H9 (cell line): Measurements from ENCODE around the gene RBKS. TPM values are rescaled to one million over a fixed set of nuclear protein-coding genes. Genes with fewer than 3 reads are reported as not detected.
A peak's percentile ranks its signal among the peaks of the same experiment; 100 is the strongest.

Experiments used
- DNase-seq: peaks from one replicate; pipeline ENCODE4 v3.0.0-alpha.2; 2017
- H2AFZ ChIP-seq: one replicate; pipeline ENCODE4 v1.6.1; 2013; ENCODE audit warnings: mild to moderate bottlenecking, low read length, control low read depth, moderate library complexity
- H2AK5ac ChIP-seq: 2 replicates; pipeline ENCODE4 v1.6.1; 2013; ENCODE audit warnings: low read length, control low read depth, mixed read lengths; ENCODE audit not compliant: insufficient read length
- H2BK120ac ChIP-seq: one replicate; pipeline ENCODE4 v1.6.1; 2013; ENCODE audit warnings: low read depth, mild to moderate bottlenecking, low read length, control low read depth, inconsistent platforms; ENCODE audit not compliant: poor library complexity, severe bottlenecking
- H2BK12ac ChIP-seq: 2 replicates; pipeline ENCODE4 v1.6.1; 2013; ENCODE audit warnings: low read length, control low read depth, mixed read lengths, low read depth; ENCODE audit not compliant: insufficient read length
- H2BK15ac ChIP-seq: 2 replicates; pipeline ENCODE4 v1.6.1; 2013; ENCODE audit warnings: low read depth, low read length, control low read depth
- H2BK20ac ChIP-seq: one replicate; pipeline ENCODE4 v1.6.1; 2013; ENCODE audit warnings: low read depth, mild to moderate bottlenecking, low read length, control low read depth, inconsistent platforms; ENCODE audit not compliant: poor library complexity, severe bottlenecking
- H2BK5ac ChIP-seq: 2 replicates; pipeline ENCODE4 v1.6.1; 2013; ENCODE audit warnings: low read length, control low read depth, mixed read lengths; ENCODE audit not compliant: insufficient read length
- H3K14ac ChIP-seq: 2 replicates; pipeline ENCODE4 v1.6.1; 2013; ENCODE audit warnings: low read length, control low read depth; ENCODE audit not compliant: insufficient read depth
- H3K18ac ChIP-seq: 2 replicates; pipeline ENCODE4 v1.6.1; 2013; ENCODE audit warnings: low read depth, mild to moderate bottlenecking, mixed read lengths, low read length, control low read depth; ENCODE audit not compliant: insufficient read length
- H3K23ac ChIP-seq: 2 replicates; pipeline ENCODE4 v1.6.1; 2013; ENCODE audit warnings: low read length, control low read depth, mixed read lengths, low read depth; ENCODE audit not compliant: insufficient read length
- H3K23me2 ChIP-seq: 2 replicates; pipeline ENCODE4 v1.6.1; 2013; ENCODE audit warnings: low read depth, mild to moderate bottlenecking, mixed read lengths, low read length, control low read depth; ENCODE audit not compliant: insufficient read length, poor library complexity, severe bottlenecking
- H3K27ac ChIP-seq: 2 replicates; pipeline ENCODE4 v1.5.1; 2013; ENCODE audit warnings: low read length, control low read depth, mixed read lengths, low read depth; ENCODE audit not compliant: insufficient read length
- H3K27me3 ChIP-seq: 2 replicates; pipeline ENCODE4 v1.6.1; 2013; ENCODE audit warnings: low read length, control low read depth, inconsistent platforms; ENCODE audit not compliant: insufficient read depth
- H3K4ac ChIP-seq: 2 replicates; pipeline ENCODE4 v1.6.1; 2013; ENCODE audit warnings: low read depth, mild to moderate bottlenecking, control low read depth, inconsistent platforms, low read length, moderate library complexity
- H3K4me1 ChIP-seq: 2 replicates; pipeline ENCODE4 v1.6.1; 2013; ENCODE audit warnings: low read length, control low read depth, inconsistent platforms; ENCODE audit not compliant: insufficient read depth
- H3K4me2 ChIP-seq: 2 replicates; pipeline ENCODE4 v1.6.1; 2013; ENCODE audit warnings: low read length, control low read depth, mixed read lengths; ENCODE audit not compliant: insufficient read length, insufficient read depth
- H3K56ac ChIP-seq: 2 replicates; pipeline ENCODE4 v1.6.1; 2013; ENCODE audit warnings: low read depth, mild to moderate bottlenecking, mixed read lengths, low read length, control low read depth; ENCODE audit not compliant: insufficient read length
- H3K79me1 ChIP-seq: 2 replicates; pipeline ENCODE4 v1.6.1; 2013; ENCODE audit warnings: low read depth, mild to moderate bottlenecking, moderate library complexity, low read length, control low read depth, inconsistent platforms; ENCODE audit not compliant: insufficient read depth, poor library complexity, severe bottlenecking
- H3K79me2 ChIP-seq: 2 replicates; pipeline ENCODE4 v1.6.1; 2013; ENCODE audit warnings: low read length, control low read depth, inconsistent platforms; ENCODE audit not compliant: insufficient read depth
- H3K9ac ChIP-seq: 2 replicates; pipeline ENCODE4 v1.6.1; 2013; ENCODE audit warnings: low read length, control low read depth, mixed read lengths; ENCODE audit not compliant: insufficient read length; ENCODE audit errors: extremely low read depth
- H3K9me3 ChIP-seq: one replicate; pipeline ENCODE4 v1.6.1; 2013; ENCODE audit warnings: low read depth, low read length, inconsistent platforms; ENCODE audit not compliant: control insufficient read depth
- H3T11ph ChIP-seq: one replicate; pipeline ENCODE4 v1.6.1; 2013; ENCODE audit warnings: mild to moderate bottlenecking, low read length, control low read depth, inconsistent platforms
- H4K20me1 ChIP-seq: one replicate; pipeline ENCODE4 v1.6.1; 2013; ENCODE audit not compliant: control insufficient read depth, insufficient read length, insufficient read depth
- H4K5ac ChIP-seq: 2 replicates; pipeline ENCODE4 v1.6.1; 2013; ENCODE audit warnings: low read depth, mild to moderate bottlenecking, mixed read lengths, low read length, control low read depth; ENCODE audit not compliant: insufficient read length
- H4K8ac ChIP-seq: replicated peaks from 2 replicates; pipeline ENCODE4 v1.6.1; 2013; ENCODE audit warnings: low read length, control low read depth, mixed read lengths, low read depth; ENCODE audit not compliant: insufficient read length
- H4K91ac ChIP-seq: 2 replicates; pipeline ENCODE4 v1.6.1; 2013; ENCODE audit warnings: low read depth, mild to moderate bottlenecking, moderate library complexity, mixed read lengths, low read length, control low read depth; ENCODE audit not compliant: insufficient read length
- H3K27ac Mint-ChIP-seq, 3 experiments: 2 replicates in 2 of 3; 3 replicates in 1 of 3; pipeline ENCODE4 v1.8.0; 2020 to 2021; ENCODE audit warnings: mixed read lengths in 3 of 3, mild to moderate bottlenecking in 1 of 3, moderate library complexity in 1 of 3
- H3K27me3 Mint-ChIP-seq: 2 replicates; pipeline ENCODE4 v1.8.0; 2021; ENCODE audit warnings: low read depth, mild to moderate bottlenecking, moderate library complexity, mixed read lengths
- H3K36me3 Mint-ChIP-seq, 3 experiments: 2 replicates in 2 of 3; 3 replicates in 1 of 3; pipeline ENCODE4 v1.8.0; 2020 to 2021; ENCODE audit warnings: low read depth in 3 of 3, mixed read lengths in 3 of 3; ENCODE audit not compliant: insufficient read depth in 1 of 3
- H3K4me1 Mint-ChIP-seq, 2 experiments: 2 replicates each; pipeline ENCODE4 v1.8.0; 2020; ENCODE audit warnings: mixed read lengths in 2 of 2
- H3K4me3 Mint-ChIP-seq, 2 experiments: 2 replicates in 1 of 2; 3 replicates in 1 of 2; pipeline ENCODE4 v1.8.0; 2020 to 2021; ENCODE audit warnings: mild to moderate bottlenecking in 2 of 2, mixed read lengths in 2 of 2, moderate library complexity in 1 of 2
- H3K9me3 Mint-ChIP-seq, 2 experiments: 2 replicates in 1 of 2; 3 replicates in 1 of 2; pipeline ENCODE4 v1.8.0; 2020; ENCODE audit warnings: mild to moderate bottlenecking in 2 of 2, mixed read lengths in 2 of 2, moderate library complexity in 1 of 2
- CTCF ChIP-seq: fragments of 200-600 bp; sonication (generic); conservative IDR thresholded peaks from 3 replicates; pipeline ENCODE4 v1.8.0; 2021; ENCODE audit warnings: antibody characterized with exemption, mild to moderate bottlenecking
- WGBS: extraction: QIAGEN DNeasy Blood & Tissue Kit; methylation state at CpG from one replicate; pipeline ENCODE4 v1.1.7; 2013; ENCODE audit warnings: missing lambda C conversion rate, low lambda C conversion rate, mixed read lengths; ENCODE audit not compliant: insufficient read length; ENCODE audit errors: extremely low coverage; 5-methylcytosine and 5-hydroxymethylcytosine counted together
- total RNA-seq: library from RNA; stranded (reverse); gene quantifications from 2 replicates; pipeline ENCODE4 v1.2.1, GENCODE V29; 2021

Gene RBKS
- total RNA-seq, 1 experiment from 2014 or later, result 2.3 TPM

GRCh38 chr2:27754138-27754588 is 136.0 kb downstream of the RBKS start:
- no peaks in the 10 kb centered on the region for H3K9me3 ChIP-seq
- H3K27ac Mint-ChIP-seq, result peak overlapping the region in 1 of 3 experiments; percentile 28; a peak in 1 of 7 replicates
- H2AFZ ChIP-seq, result no peak overlapping the region
- no peak overlapping the region for H2BK20ac ChIP-seq
- no peak overlapping the region for H2AK5ac ChIP-seq
- no peak overlapping the region for H3K14ac ChIP-seq
- H3K36me3 Mint-ChIP-seq, result peaks cover 0 to 3% (median 0%) of the 10 kb centered on the region in 3 experiments; a peak in 3 of 7 replicates
- TF ChIP-seq CTCF, result peak; percentile 96
- no peak overlapping the region for H3K56ac ChIP-seq
- no peaks in the 10 kb centered on the region for H3K4me1 ChIP-seq
- no peak overlapping the region for H3K9ac ChIP-seq
- H4K91ac ChIP-seq, result no peak overlapping the region
- no peak overlapping the region for H2BK12ac ChIP-seq
- H3K4ac ChIP-seq, result no peak overlapping the region
- peaks cover 6 to 7% of the 10 kb centered on the region in 2 experiments for H3K9me3 Mint-ChIP-seq
- no peak overlapping the region for H4K8ac ChIP-seq
- no peaks in the 10 kb centered on the region for H3K27me3 ChIP-seq
- no peak overlapping the region for H3K18ac ChIP-seq
- H3K4me1 Mint-ChIP-seq, result peaks cover 27 to 31% of the 10 kb centered on the region in 2 experiments
- H3K4me2 ChIP-seq, result no peak overlapping the region
- H3K79me1 ChIP-seq, result no peaks in the 10 kb centered on the region
- H4K20me1 ChIP-seq, result no peaks in the 10 kb centered on the region
- H3K23ac ChIP-seq, result no peak overlapping the region
- H3K23me2 ChIP-seq, result peaks cover 9% of the 10 kb centered on the region
- no peaks in the 10 kb centered on the region for H3K79me2 ChIP-seq
- H3K27ac ChIP-seq, result no peak overlapping the region
- DNase-seq, result peak; percentile 88
- no peaks in the 10 kb centered on the region; the same call in none of the 2 replicates for H3K27me3 Mint-ChIP-seq
- WGBS, result no CpG with 5 or more reads among the region's 4 CpGs
- no peak overlapping the region for H2BK15ac ChIP-seq
- no peak overlapping the region for H3T11ph ChIP-seq
- H3K4me3 Mint-ChIP-seq, result peak overlapping the region; percentile 80 to 85; a peak in 4 of 5 replicates
- H2BK5ac ChIP-seq, result no peak overlapping the region
- H4K5ac ChIP-seq, result no peak overlapping the region
- H2BK120ac ChIP-seq, result no peak overlapping the region
